GM12872 (cell line): Measurements from ENCODE around the gene HOXA9.

Source experiments
- CTCF ChIP-seq: IDR thresholded peaks from 3 replicates; pipeline ENCODE4 v1.5.1; 2011; ENCODE audit warnings: low read depth, mild to moderate bottlenecking, low read length, moderate library complexity; ENCODE audit not compliant: insufficient read depth

HOXA9 gene

DNA sequence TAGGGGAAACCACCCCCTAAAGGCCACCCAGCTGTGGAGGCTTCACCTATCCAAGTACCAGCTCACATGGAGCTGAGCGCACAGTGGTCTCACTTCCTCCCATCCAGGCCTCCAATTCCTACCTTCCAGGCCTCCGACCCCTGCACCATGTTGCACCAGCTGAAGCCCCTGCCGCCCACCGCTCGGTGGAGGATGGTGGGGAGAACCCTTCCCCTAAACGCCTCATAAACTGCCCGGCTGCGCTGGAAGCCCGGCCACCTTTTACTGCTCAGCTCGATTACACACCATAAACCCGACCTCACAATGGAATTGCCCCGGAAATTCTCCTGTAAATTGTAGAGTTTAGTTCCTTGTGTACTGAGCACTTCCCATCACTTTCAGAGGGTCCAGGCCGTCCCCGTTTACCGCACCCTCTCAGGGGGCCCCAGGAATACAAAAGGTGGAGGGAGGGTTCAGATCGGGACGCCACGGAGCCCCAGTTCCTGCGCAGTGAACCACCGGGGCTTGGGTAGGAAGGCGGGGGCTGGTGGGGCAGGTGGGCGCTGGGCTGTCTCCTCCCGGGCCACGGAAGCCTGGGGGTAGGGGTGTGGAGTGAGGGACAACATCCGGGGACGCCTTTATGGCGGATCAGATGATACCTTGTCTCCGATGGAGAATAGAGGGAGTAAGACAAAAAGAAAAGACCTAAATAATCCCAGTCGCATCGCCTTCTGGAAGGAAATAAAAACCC is 7.5 kb downstream of the HOXA9 start:
- TF ChIP-seq CTCF: no peak

DNA sequence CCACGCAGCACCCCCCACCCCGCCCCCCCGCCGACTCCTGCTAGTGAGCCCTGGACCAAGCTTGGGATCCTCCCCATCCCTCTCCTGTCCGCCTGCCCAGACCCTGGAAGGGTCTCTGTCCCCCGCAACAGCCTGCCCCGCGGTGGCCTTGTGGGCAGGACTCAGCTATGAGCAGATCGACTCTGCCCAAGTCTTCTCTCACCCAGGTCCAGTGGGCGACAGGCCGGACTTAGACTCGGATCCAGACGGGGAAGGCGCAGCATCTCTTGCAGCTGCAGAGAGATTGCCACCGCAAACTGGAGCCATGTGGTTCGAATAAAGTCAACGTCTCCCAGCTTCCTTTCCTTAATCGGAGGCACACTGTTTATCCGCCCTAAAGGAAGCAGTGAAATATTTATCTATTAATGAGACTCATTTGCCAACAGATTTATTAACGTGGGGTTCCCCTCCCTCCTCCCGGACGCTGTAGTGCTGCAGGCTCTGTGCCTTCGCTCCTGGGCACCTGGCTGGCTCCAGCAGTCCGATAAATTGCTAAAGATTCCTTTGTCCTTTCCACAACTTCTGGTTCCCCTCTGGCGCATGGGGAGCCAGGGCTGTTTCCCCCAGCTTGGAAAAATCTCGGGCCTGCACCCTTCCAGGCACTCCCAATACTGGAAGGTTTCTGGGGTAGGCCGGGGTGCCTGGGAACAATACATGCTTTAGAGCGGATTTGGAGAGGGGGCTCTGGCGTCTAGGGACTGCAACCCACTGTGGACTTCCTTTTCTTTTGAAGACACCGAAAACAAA is 8.2 kb downstream of the HOXA9 start:
- TF ChIP-seq CTCF: no peak

GRCh38 chr7:27156508-27156898 is 8.8 kb downstream of the HOXA9 start, which contains the start of gene HOXA7:
HOXA7 (minus strand) TSS chr7:27156675; CDS start chr7:27156545, 130 bp downstream.
- TF ChIP-seq CTCF: no peak

DNA sequence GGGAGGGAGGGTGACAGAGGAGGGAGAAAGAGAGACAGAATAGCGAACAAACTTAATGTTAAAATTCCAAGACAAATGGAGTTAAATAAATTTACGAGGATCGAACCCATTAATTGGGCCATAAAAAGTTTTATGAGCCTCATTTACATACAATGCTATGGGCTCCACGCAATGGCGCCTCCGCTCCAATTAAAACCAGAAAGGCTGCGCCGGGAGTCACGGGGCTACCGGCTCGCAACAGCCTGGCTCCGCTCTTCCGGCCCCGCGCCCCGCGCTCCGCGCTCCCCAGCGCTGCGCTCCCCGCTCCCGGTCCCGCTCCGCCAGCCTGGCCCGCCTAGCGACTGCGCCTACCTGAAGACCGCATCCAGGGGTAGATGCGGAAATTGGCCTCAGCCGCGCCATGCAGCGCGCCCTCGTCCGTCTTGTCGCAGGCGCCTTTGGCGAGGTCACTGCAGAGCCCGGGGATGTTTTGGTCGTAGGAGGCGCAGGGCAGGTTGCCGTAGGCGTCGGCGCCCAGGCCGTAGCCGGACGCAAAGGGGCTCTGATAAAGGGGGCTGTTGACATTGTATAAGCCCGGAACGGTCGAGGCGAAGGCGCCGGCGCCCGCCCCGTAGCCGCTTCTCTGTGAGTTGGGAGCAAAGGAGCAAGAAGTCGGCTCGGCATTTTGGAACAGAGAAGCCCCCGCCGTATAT is 9.4 kb downstream of the HOXA9 start:
- TF ChIP-seq CTCF: no peak

DNA sequence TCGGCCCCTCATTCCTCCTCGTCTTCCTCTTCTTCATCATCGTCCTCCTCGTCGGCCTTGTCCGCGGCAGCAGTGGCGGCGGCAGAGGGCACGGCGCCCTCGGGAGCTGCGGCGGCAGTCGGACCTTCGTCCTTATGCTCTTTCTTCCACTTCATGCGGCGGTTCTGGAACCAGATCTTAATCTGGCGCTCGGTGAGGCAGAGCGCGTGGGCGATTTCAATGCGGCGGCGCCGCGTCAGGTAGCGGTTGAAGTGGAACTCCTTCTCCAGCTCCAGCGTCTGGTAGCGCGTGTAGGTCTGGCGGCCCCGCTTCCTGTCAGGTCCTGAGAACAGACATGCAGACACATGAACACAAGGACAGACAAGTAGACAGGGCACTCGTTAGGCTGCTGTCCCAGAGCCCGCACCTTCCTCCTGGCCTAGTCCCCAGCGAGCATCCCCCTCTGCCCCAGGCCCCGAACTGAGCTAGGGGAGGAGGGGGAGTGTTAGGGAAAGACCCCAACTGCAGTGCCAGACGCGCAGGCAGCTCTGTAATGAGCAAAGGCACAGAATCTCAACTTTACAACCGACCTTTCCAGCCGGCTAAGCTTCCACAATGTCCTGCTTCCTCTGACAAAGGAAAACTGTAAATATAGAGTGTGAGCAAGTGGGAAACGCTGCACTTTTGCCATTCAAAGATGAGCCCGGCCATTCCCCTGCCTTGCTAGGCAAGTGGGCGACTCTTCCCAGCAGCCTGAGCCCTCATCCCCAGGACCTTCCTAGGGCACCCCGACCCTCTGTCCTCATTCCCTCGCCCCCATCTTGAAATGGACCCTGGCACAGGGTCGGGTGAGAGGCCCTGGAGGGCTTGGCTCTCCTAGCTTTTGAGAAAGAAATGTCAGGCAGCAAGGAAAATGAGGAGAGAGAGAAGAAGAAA is 10.2 kb downstream of the HOXA9 start:
- no peak for TF ChIP-seq CTCF

DNA sequence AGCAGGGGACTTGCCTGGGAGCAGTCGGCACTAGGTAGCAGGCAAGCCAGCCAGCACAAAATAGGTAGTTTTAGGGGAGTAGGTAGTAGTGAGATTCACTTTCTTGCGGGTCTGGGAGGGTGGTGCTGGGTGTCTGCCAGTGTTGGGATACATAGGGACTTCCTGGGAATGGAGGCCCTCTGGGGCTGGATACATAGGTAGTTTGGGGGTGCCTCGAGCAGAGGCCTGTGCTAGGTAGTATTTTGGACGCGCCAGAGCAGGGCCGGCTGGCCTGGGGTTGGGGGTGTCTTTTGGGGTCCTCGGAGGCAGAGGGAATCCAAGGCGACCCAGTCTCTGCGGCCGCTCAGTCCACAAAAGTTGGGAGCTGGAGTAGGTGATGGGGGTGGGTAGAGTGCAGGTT is 11.0 kb downstream of the HOXA9 start:
- no peak for TF ChIP-seq CTCF

DNA sequence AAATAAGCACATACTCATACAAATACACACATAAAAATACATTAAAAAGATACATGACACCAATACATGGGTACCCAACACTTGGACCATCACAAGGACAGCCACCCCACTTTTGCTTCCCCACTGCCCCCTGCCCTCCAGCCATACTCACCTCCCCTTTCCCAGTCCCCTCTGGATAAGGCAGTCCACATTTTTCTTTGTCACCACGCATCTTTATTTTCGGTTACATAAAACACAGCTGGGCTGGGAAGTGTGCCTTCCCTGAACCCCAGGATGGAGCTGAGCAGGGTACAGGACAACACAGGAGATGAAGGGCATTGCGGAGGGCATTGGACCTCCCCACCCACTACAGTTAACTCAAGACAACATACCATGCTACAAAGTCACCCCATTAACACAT is 11.8 kb downstream of the HOXA9 start:
- TF ChIP-seq CTCF: no peak
